ENCODE measurements around the gene ELL2.
"Not testable (repeated sequence)": the region's sequence is repeated elsewhere in the genome, so short reads cannot be mapped to it uniquely, and the experiment has no call there.

The ELL2 gene

DNA sequence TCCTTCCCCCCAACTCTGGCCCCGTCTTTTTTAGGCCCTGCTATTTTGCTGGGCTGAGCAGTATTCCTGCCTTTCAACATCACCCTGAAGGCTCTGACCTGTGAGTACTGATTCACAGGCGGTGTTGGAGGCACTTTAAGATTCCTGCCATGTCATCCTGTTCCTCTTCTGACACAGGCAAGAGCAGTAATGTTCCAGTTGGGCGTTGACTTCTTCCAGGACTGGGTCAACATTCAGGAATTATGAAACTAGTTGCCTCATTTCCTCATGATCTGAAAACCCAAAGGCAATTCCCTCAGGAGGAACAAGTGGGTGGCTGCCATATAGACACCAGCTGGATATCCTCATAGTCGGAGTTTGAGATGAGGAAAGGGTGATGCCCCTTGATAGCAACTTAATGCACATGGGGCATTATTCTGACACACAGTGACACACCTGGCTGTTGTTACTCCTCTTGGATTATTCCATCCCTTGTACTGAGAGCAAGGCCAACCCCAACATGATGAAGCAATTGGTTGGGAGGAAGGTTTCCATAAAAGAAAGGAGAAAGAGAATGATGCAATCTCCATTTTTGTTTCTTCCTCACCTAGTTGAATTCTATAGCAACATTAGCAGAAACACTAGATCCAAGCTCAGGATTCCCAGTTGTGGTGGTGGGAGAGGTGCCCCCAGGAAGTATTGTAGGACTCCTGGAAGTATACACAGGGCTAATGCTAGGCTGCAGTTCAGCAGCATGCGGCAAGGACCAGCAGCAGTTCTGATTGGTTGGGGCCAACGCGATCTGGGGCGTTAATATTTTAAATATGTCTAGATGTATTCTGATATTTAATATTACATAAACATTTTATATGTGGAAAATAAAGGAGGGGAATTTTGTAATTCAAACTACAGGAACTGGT lies 119.5 kb downstream of the ELL2 start:
- DNase-seq (ENCODE audit: low read depth in 2 of 2, low spot score in 1 of 2): no peak

GRCh38 chr5:95840956-95841705 lies 120.5 kb downstream of the ELL2 start:
- no peak for DNase-seq (ENCODE audit: low read depth in 2 of 2, low spot score in 1 of 2)

DNA sequence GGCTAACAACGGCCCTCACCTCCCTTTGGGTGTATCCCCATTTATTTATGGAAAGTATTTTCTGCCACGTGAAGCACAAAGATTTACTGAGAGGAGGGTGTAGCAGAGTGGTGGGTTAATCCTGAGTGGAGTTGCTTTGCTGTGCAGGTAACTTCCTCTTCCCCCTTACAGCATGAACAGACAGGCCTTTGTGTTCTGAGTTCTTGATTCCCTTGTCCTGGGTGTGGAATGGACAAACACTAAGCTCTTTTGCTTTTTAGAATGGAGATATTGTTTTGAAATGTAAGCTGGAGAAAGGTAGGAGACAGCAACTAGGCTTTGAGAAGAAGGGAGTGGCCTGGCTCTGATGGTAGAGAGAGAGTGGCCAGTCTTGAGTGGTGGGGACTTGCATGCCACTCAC lies 122.0 kb downstream of the ELL2 start:
- no peak for DNase-seq (ENCODE audit: low read depth in 2 of 2, low spot score in 1 of 2)

- DNase-seq (ENCODE audit: low read depth in 2 of 2, low spot score in 1 of 2): no peak
Measured at GRCh38 chr5:95838556-95838955, 123.1 kb downstream of the ELL2 start.

GRCh38 chr5:95838001-95838520 lies 123.6 kb downstream of the ELL2 start:
- no peak for DNase-seq (ENCODE audit: low read depth in 2 of 2, low spot score in 1 of 2)

DNA sequence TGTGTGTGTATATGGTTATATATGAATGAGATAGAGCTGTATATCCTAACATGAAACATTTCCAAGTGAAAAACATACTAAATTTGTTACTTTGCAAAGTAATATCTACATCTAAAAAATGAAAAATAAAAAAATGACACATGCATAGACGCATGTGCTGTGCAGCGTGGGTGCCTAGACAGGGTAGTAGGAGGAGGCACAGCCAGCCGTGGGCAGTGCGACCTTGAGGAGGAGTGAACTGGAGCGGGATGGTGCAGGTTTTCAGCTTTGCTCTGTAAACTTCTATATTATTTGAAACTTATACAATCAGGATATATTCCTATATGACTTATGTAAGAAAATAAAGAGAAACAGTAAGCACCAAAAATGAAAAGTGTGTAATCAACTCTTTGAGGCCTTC lies 124.2 kb downstream of the ELL2 start:
- no peak for DNase-seq (ENCODE audit: low read depth in 2 of 2, low spot score in 1 of 2)

DNA sequence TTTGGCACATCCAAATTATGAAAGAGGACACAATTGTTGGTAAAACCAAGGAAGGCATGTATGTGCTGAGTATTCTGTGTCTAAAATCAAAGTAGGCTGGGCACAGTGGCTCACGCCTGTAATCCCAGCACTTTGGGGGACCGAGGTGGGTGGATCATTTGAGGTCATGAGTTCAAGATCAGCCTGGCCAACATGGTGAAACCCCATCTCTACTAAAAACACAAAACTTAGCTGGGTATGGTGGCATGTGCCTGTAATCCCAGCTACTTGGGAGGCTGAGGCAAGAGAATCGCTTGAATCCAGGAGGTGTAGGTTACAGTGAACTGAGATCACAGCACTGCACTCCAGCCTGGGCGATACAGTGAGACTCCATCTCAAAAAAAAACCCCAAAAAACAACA lies 124.7 kb downstream of the ELL2 start:
- not testable (repeated sequence) for DNase-seq (ENCODE audit: low read depth in 2 of 2, low spot score in 1 of 2)

DNA sequence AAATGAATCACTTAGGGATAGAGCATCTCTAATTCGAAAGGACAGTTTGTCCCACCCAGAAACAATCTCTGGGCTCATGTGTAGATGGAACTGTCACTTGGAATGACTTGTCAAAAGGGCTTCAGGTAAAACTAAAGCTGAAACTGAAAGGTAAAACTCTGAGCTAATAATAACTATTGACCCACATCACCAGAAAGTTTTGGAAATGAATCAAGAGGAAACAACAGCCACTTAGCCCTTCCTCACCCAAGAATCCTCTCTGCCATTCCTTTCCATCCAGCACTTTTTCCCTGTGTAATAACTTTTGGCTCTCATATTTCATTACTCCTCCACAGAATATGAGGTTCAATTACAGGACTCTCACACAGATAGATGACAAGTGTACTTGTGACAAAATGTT lies 125.1 kb downstream of the ELL2 start:
- no peak for DNase-seq (ENCODE audit: low read depth in 2 of 2, low spot score in 1 of 2)

DNA sequence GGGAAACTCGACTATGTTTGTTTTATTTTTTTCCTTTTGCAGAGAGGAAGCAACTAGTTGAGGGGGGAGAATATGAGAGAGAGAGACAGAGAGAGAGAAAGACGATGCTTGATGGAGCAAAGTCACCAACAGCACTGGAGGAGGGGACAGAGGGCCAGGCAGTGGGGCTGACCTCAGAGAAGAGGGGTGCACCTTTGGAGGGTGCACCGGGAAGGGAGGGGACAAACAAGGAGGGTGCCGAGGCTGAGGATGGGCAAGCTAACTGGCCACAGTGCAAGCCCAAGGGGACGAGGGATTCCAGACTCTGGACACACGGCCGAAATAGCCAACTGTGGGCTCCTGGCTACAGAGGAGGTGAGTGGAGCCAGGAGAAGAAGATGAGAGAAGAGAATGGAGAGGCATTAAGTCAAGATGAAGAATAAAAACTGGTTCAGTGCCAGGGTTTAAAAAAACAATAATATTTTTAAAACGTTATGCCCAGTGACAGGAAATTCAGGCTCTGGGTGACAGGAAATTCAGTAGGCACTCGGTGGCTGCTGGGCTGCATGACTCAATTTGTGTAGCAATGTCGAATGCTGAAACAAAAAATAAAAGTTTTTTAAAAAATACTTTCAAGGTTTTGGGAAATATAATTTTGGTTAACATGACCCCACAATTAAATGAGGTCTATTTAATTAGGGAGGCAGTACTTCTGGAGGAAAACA lies 125.8 kb downstream of the ELL2 start:
- DNase-seq (ENCODE audit: low read depth in 2 of 2, low spot score in 1 of 2): no peak

All from stimulated activated CD8-positive, alpha-beta memory T cell treated with anti-CD3 and anti-CD28 coated beads, Interleukin-4, amount 100 ng/mL, for 1 hour (primary cell).